HepG2 (cell line): ENCODE data around the gene VAC14. TPM values are rescaled to one million over a fixed set of nuclear protein-coding genes. Genes with fewer than 3 reads are reported as not detected.

Experiments
- CBX2 ChIP-seq, 2 experiments: fragments of 200-600 bp in 1 of 2; sonication (generic); formaldehyde crosslinking in 1 of 2; IDR thresholded peaks; 2 replicates each; pipeline versions ENCODE4 v1.7.0 to v1.8.1; 2018 to 2022; ENCODE audit warnings: low read depth in 2 of 2, low read length in 1 of 2, mild to moderate bottlenecking in 1 of 2, missing genetic modification reagents in 1 of 2
- CEBPG ChIP-seq: IDR thresholded peaks from 2 replicates; pipeline ENCODE4 v1.6.1; 2016
- GFI1 ChIP-seq: sonication (generic); formaldehyde crosslinking; IDR thresholded peaks from 2 replicates; pipeline ENCODE4 v1.5.0; 2020; ENCODE audit warnings: missing genetic modification reagents, mild to moderate bottlenecking, borderline replicate concordance
- JUNB ChIP-seq: sonication (generic); formaldehyde crosslinking; IDR thresholded peaks from 2 replicates; pipeline ENCODE4 v1.8.0; 2022; ENCODE audit warnings: missing genetic modification reagents, mild to moderate bottlenecking, borderline replicate concordance
- JUND ChIP-seq: sonication (generic); formaldehyde crosslinking; IDR thresholded peaks from 2 replicates; pipeline ENCODE4 v1.8.0; 2022; ENCODE audit warnings: mild to moderate bottlenecking, missing genetic modification reagents
- KLF16 ChIP-seq, 2 experiments: sonication (generic) in 1 of 2; formaldehyde crosslinking in 1 of 2; IDR thresholded peaks; 2 replicates each; pipeline versions ENCODE4 v1.6.1 to v1.8.0; 2016 to 2023; ENCODE audit warnings: missing genetic modification reagents in 2 of 2, missing compliant biosample characterization in 1 of 2
- MBD4 ChIP-seq: IDR thresholded peaks from 2 replicates; pipeline ENCODE4 v1.6.1; 2012; ENCODE audit warnings: low read length, inconsistent platforms, borderline replicate concordance
- MXD4 ChIP-seq: IDR thresholded peaks from 2 replicates; pipeline ENCODE4 v1.6.1; 2016; ENCODE audit warnings: mild to moderate bottlenecking, missing biosample characterization, missing genetic modification reagents
- NBN ChIP-seq: fragments of 450-650 bp; conservative IDR thresholded peaks from 2 replicates; pipeline ENCODE4 v1.6.1; 2017
- NCOA2 ChIP-seq: sonication (generic); formaldehyde crosslinking; IDR thresholded peaks from 2 replicates; pipeline ENCODE4 v1.8.0; 2022; ENCODE audit warnings: inconsistent platforms
- NR1H2 ChIP-seq: sonication (generic); formaldehyde crosslinking; IDR thresholded peaks from 2 replicates; pipeline ENCODE4 v1.8.1; 2022; ENCODE audit warnings: low read depth, missing genetic modification reagents, borderline replicate concordance
- SIX4 ChIP-seq: sonication (generic); formaldehyde crosslinking; IDR thresholded peaks from 2 replicates; pipeline ENCODE4 v1.4.0; 2020; ENCODE audit warnings: missing genetic modification reagents
- SMC3 ChIP-seq: IDR thresholded peaks from 2 replicates; pipeline ENCODE4 v1.6.1; 2011; ENCODE audit warnings: low read length, improper control_type of control experiment
- TCF12 ChIP-seq, 2 experiments: fragments of 450-650 bp in 1 of 2; sonication (generic) in 1 of 2; formaldehyde crosslinking in 1 of 2; IDR thresholded peaks; 2 replicates each; pipeline versions ENCODE4 v1.6.1 to v1.8.0; 2017 to 2022; ENCODE audit warnings: antibody characterized with exemption in 1 of 2, mild to moderate bottlenecking in 1 of 2, missing genetic modification reagents in 1 of 2, moderate library complexity in 1 of 2
- ZFP1 ChIP-seq: IDR thresholded peaks from 2 replicates; pipeline ENCODE4 v1.6.1; 2016
- ZNF136 ChIP-seq: sonication (generic); formaldehyde crosslinking; IDR thresholded peaks from 2 replicates; pipeline ENCODE4 v1.8.1; 2022; ENCODE audit warnings: low read depth, mild to moderate bottlenecking, moderate library complexity, missing genetic modification reagents
- ZNF234 ChIP-seq: sonication (generic); formaldehyde crosslinking; conservative IDR thresholded peaks from 2 replicates; pipeline ENCODE4 v1.5.1; 2020; ENCODE audit warnings: mild to moderate bottlenecking, missing genetic modification reagents
- ZNF264 ChIP-seq: sonication (generic); formaldehyde crosslinking; IDR thresholded peaks from 2 replicates; pipeline ENCODE4 v1.4.0; 2020; ENCODE audit warnings: missing genetic modification reagents
- ZNF501 ChIP-seq: sonication (generic); formaldehyde crosslinking; IDR thresholded peaks from 2 replicates; pipeline ENCODE4 v1.5.1; 2020; ENCODE audit warnings: mild to moderate bottlenecking, moderate library complexity, missing genetic modification reagents
- ZNF747 ChIP-seq: sonication (generic); formaldehyde crosslinking; IDR thresholded peaks from 2 replicates; pipeline ENCODE4 v1.8.1; 2023; ENCODE audit warnings: missing genetic modification reagents, mild to moderate bottlenecking, borderline replicate concordance
- ZNF782 ChIP-seq: sonication (generic); formaldehyde crosslinking; IDR thresholded peaks from 2 replicates; pipeline ENCODE4 v1.4.0; 2020; ENCODE audit warnings: missing genetic modification reagents, mild to moderate bottlenecking, borderline replicate concordance
- polyA plus RNA-seq, 8 experiments: library from polyadenylated mRNA; depleted of rRNA in 3 of 8; stranded (reverse) in 7 of 8; unstranded in 1 of 8; fragments of >200 nt; fragmentation: Illumina TruSeq in 4 of 8; extraction: Trizol in 4 of 8; gene quantifications; 2 replicates each; pipeline versions ENCODE4 v1.2.1 to v1.2.3, GENCODE V29; 2011 to 2016; ENCODE audit warnings: low read depth in 4 of 8, missing spikeins in 1 of 8, mixed read lengths in 1 of 8; ENCODE audit not compliant: insufficient read depth in 1 of 8
- total RNA-seq, 5 experiments: library from RNA; depleted of rRNA; stranded (reverse); fragments of >200 nt; fragmentation: Illumina TruSeq; extraction: Trizol; gene quantifications; 2 replicates each; pipeline ENCODE4 v1.2.3, GENCODE V29; 2016; ENCODE audit warnings: low read depth in 1 of 5
- TF ChIP-seq, protein P1 (sequence below): sonication (generic); formaldehyde crosslinking; IDR thresholded peaks from 2 replicates; pipeline ENCODE4 v1.4.0; 2020; ENCODE audit warnings: missing genetic modification reagents
- TF ChIP-seq, protein P2 (sequence below): sonication (generic); formaldehyde crosslinking; IDR thresholded peaks from 2 replicates; pipeline ENCODE4 v1.5.0; 2020; ENCODE audit warnings: mild to moderate bottlenecking, missing genetic modification reagents
- TF ChIP-seq, protein P3 (sequence below): IDR thresholded peaks from 2 replicates; pipeline ENCODE4 v1.6.1; 2018; ENCODE audit warnings: missing genetic modification reagents, mild to moderate bottlenecking, missing compliant biosample characterization

Gene VAC14
- total and polyA plus RNA-seq, 2 of the 13 experiments (the other 11 are each of a cell fraction or from before 2014, with no cell fraction given), result 23.5 to 24.6 TPM

DNA sequence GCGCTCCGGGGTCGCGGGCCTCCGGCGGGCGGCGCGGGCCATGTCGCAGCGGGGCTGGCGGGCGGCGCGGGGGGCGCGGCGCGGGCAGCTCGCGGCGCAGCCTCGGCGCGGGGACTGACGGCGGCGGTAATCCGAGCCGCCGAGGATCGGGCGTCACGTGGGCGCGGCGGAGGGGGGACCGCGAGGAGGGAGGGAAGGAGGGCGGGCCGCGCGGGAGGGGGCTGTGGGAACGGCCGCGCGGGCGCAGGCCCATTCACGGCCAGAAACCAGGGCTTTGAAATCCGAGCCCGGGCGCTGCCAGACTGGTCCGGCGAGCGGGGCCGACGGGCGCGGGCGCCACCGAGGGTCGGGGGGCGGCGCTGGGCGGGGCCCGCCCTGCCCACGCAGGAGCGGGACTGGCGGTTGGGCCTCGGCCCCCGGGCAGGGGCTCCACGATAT is 115.0 kb downstream of the VAC14 start, which contains the start of gene MTSS2 (continued):
- TF ChIP-seq, protein P1, sequence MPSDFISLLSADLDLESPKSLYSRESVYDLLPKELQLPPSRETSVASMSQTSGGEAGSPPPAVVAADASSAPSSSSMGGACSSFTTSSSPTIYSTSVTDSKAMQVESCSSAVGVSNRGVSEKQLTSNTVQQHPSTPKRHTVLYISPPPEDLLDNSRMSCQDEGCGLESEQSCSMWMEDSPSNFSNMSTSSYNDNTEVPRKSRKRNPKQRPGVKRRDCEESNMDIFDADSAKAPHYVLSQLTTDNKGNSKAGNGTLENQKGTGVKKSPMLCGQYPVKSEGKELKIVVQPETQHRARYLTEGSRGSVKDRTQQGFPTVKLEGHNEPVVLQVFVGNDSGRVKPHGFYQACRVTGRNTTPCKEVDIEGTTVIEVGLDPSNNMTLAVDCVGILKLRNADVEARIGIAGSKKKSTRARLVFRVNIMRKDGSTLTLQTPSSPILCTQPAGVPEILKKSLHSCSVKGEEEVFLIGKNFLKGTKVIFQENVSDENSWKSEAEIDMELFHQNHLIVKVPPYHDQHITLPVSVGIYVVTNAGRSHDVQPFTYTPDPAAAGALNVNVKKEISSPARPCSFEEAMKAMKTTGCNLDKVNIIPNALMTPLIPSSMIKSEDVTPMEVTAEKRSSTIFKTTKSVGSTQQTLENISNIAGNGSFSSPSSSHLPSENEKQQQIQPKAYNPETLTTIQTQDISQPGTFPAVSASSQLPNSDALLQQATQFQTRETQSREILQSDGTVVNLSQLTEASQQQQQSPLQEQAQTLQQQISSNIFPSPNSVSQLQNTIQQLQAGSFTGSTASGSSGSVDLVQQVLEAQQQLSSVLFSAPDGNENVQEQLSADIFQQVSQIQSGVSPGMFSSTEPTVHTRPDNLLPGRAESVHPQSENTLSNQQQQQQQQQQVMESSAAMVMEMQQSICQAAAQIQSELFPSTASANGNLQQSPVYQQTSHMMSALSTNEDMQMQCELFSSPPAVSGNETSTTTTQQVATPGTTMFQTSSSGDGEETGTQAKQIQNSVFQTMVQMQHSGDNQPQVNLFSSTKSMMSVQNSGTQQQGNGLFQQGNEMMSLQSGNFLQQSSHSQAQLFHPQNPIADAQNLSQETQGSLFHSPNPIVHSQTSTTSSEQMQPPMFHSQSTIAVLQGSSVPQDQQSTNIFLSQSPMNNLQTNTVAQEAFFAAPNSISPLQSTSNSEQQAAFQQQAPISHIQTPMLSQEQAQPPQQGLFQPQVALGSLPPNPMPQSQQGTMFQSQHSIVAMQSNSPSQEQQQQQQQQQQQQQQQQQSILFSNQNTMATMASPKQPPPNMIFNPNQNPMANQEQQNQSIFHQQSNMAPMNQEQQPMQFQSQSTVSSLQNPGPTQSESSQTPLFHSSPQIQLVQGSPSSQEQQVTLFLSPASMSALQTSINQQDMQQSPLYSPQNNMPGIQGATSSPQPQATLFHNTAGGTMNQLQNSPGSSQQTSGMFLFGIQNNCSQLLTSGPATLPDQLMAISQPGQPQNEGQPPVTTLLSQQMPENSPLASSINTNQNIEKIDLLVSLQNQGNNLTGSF, result no peak
- TF ChIP-seq, protein P2, sequence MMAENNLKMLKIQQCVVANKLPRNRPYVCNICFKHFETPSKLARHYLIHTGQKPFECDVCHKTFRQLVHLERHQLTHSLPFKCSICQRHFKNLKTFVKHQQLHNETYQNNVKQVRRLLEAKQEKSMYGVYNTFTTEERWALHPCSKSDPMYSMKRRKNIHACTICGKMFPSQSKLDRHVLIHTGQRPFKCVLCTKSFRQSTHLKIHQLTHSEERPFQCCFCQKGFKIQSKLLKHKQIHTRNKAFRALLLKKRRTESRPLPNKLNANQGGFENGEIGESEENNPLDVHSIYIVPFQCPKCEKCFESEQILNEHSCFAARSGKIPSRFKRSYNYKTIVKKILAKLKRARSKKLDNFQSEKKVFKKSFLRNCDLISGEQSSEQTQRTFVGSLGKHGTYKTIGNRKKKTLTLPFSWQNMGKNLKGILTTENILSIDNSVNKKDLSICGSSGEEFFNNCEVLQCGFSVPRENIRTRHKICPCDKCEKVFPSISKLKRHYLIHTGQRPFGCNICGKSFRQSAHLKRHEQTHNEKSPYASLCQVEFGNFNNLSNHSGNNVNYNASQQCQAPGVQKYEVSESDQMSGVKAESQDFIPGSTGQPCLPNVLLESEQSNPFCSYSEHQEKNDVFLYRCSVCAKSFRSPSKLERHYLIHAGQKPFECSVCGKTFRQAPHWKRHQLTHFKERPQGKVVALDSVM (CRISPR knock-in tag), result peak; percentile 13; the same call in 1 of the 2 replicates
- TF ChIP-seq MXD4 (CRISPR knock-in tag) (no peak; the same call in 1 of the 2 replicates), JUND (no peak), ZNF782 (CRISPR knock-in tag) (no peak), SMC3 (no peak), ZNF234 (CRISPR knock-in tag) (no peak), ZFP1 (CRISPR knock-in tag) (no peak), MBD4 (no peak), ZNF136 (CRISPR knock-in tag) (no peak), NBN (no peak), KLF16 (CRISPR knock-in tag; IDR thresholded peaks at IDR 0.05) (no peak), CEBPG (no peak), GFI1 (0 out of 2 replicates have a peak, but pooled peaks have one; percentile 20), CBX2 (IDR thresholded peaks at IDR 0.05; ENCODE audit: low read depth, low read length) (no peak), CBX2 (CRISPR knock-in tag; IDR thresholded peaks at IDR 0.05; ENCODE audit: low read depth) (no peak), ZNF747 (CRISPR knock-in tag) (0 out of 2 replicates have a peak, but pooled peaks have one; percentile 26), SIX4 (CRISPR knock-in tag) (peak; percentile 97), NR1H2 (CRISPR knock-in tag) (no peak), ZNF501 (no peak), NCOA2 (CRISPR knock-in tag) (peak; percentile 33; the same call in 1 of the 2 replicates), JUNB (CRISPR knock-in tag) (no peak), TCF12 (IDR thresholded peaks at IDR 0.05) (no peak), TCF12 (CRISPR knock-in tag; IDR thresholded peaks at IDR 0.05) (no peak), ZNF264 (CRISPR knock-in tag) (no peak)
- TF ChIP-seq, protein P3, sequence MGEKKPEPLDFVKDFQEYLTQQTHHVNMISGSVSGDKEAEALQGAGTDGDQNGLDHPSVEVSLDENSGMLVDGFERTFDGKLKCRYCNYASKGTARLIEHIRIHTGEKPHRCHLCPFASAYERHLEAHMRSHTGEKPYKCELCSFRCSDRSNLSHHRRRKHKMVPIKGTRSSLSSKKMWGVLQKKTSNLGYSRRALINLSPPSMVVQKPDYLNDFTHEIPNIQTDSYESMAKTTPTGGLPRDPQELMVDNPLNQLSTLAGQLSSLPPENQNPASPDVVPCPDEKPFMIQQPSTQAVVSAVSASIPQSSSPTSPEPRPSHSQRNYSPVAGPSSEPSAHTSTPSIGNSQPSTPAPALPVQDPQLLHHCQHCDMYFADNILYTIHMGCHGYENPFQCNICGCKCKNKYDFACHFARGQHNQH, result no peak
